ENCODE data around the gene ATP8B3. TPM values are rescaled to one million over a fixed set of nuclear protein-coding genes. Genes with fewer than 3 reads are reported as not detected.

Gene ATP8B3
- total RNA-seq, 1 experiment from 2014 or later = 9.6 TPM

- no peak overlapping the region for H4K5ac ChIP-seq (ENCODE audit: insufficient read length, low read depth, low read length)
- no peak overlapping the region for H3K18ac ChIP-seq (ENCODE audit: insufficient read length, low read depth, low read length)
- no peak overlapping the region for H4K91ac ChIP-seq (ENCODE audit: insufficient read length, low read depth, low read length)
- Mint-ChIP-seq H3K27me3 (ENCODE audit: low read depth) (no peaks in the 10 kb centered on the region), H3K36me3 (ENCODE audit: insufficient read depth in 1 of 3, low read depth in 3 of 3) (peaks cover 0 to 4% (median 0%) of the 10 kb centered on the region in 3 experiments; a peak in 1 of 7 replicates), H3K27ac (0 out of 7 replicates have a peak overlapping the region, but pooled peaks of 1 of the 3 experiments have one; percentile 24), H3K4me1 (peaks cover 5 to 15% of the 10 kb centered on the region in 2 experiments), H3K4me3 (no peak overlapping the region), H3K9me3 (no peaks in the 10 kb centered on the region; a peak in 1 of 5 replicates)
- no peak overlapping the region for H2BK12ac ChIP-seq (ENCODE audit: insufficient read length, low read depth, low read length)
- no peak overlapping the region for H2BK120ac ChIP-seq (ENCODE audit: low read depth, low read length, poor library complexity, severe bottlenecking)
- H3K4ac ChIP-seq (ENCODE audit: low read depth, low read length) = no peak overlapping the region
- no peaks in the 10 kb centered on the region for H3K23me2 ChIP-seq (ENCODE audit: insufficient read length, low read depth, low read length, poor library complexity, severe bottlenecking)
- H3K79me2 ChIP-seq (ENCODE audit: insufficient read depth, low read length) = peaks cover 4% of the 10 kb centered on the region; the same call in 1 of the 2 replicates
- no peak overlapping the region for H3K56ac ChIP-seq (ENCODE audit: insufficient read length, low read depth, low read length)
- no peak overlapping the region for H3T11ph ChIP-seq (ENCODE audit: low read length)
- H2BK15ac ChIP-seq (ENCODE audit: low read depth, low read length) = no peak overlapping the region
- no peaks in the 10 kb centered on the region for H3K9me3 ChIP-seq (ENCODE audit: control insufficient read depth, low read depth, low read length)
- H3K27ac ChIP-seq (ENCODE audit: insufficient read length, low read depth, low read length) = no peak overlapping the region
- H3K79me1 ChIP-seq (ENCODE audit: insufficient read depth, low read depth, low read length, poor library complexity, severe bottlenecking) = peaks cover 11% of the 10 kb centered on the region
- no peak overlapping the region for H3K9ac ChIP-seq (ENCODE audit: extremely low read depth, insufficient read length, low read length)
- H2AK5ac ChIP-seq (ENCODE audit: insufficient read length, low read length) = no peak overlapping the region
- no peak overlapping the region for H3K4me2 ChIP-seq (ENCODE audit: insufficient read depth, insufficient read length, low read length)
- no peak overlapping the region for H2BK5ac ChIP-seq (ENCODE audit: insufficient read length, low read length)
- H3K4me1 ChIP-seq (ENCODE audit: insufficient read depth, low read length) = no peaks in the 10 kb centered on the region
- no peak overlapping the region for H2BK20ac ChIP-seq (ENCODE audit: low read depth, low read length, poor library complexity, severe bottlenecking)
- H4K8ac ChIP-seq (replicated peaks; ENCODE audit: insufficient read length, low read depth, low read length) = no peak overlapping the region
- DNase-seq = no peak
- TF ChIP-seq CTCF (conservative IDR thresholded peaks at IDR 0.05) = no peak
- H4K20me1 ChIP-seq (ENCODE audit: control insufficient read depth, insufficient read depth, insufficient read length) = peaks cover 4% of the 10 kb centered on the region
- H2AFZ ChIP-seq (ENCODE audit: low read length) = no peak overlapping the region
- WGBS (ENCODE audit: extremely low coverage, insufficient read length, low lambda C conversion rate) = no CpG with 5 or more reads among the region's 31 CpGs
- no peak overlapping the region for H3K23ac ChIP-seq (ENCODE audit: insufficient read length, low read depth, low read length)
- H3K27me3 ChIP-seq (ENCODE audit: insufficient read depth, low read length) = no peaks in the 10 kb centered on the region
- no peak overlapping the region for H3K14ac ChIP-seq (ENCODE audit: insufficient read depth, low read length)
Measured at GRCh38 chr19:1836458-1837221, 24.6 kb upstream of the ATP8B3 start.

Measured in H9 (cell line).